ENCODE data around the gene PARD3.

PARD3 gene

GRCh38 chr10:34602478-34602877 is 212.6 kb downstream of the PARD3 start:
- DNase-seq: no peak

- no peak for DNase-seq
Measured at GRCh38 chr10:34601691-34602090, 213.4 kb downstream of the PARD3 start.

GRCh38 chr10:34599026-34599795 is 215.9 kb downstream of the PARD3 start:
- DNase-seq: no peak

GRCh38 chr10:34596351-34596750 is 218.7 kb downstream of the PARD3 start:
- DNase-seq: no peak

- DNase-seq: no peak
Measured at GRCh38 chr10:34593930-34594329, 221.2 kb downstream of the PARD3 start.

DNA sequence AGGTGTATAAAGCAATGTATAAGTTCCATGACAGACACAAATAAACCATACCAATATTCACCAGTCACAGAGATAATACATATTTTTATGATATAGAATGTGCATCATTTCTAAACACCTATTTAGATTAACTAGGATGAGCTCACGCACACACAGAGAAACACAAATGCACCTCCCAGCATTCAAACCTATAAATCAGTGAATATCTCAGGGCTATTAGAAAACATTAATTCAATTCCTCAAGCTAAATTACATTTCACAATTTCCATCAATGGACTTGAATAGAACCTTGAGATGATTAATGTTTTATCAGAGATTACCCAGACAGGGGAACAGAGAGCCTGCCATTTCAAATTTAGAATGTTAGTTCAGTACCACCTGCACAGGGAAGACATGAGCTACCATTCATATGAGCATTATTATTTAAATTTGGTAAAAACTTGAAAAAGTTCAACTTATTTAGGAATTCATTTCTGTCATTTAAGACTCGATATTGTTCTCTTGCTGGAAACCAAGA is 221.7 kb downstream of the PARD3 start:
- no peak for DNase-seq

- no peak for DNase-seq
Measured at GRCh38 chr10:34590793-34591192, 224.3 kb downstream of the PARD3 start.

- DNase-seq: no peak
Measured at GRCh38 chr10:34589275-34589674, 225.8 kb downstream of the PARD3 start.

DNA sequence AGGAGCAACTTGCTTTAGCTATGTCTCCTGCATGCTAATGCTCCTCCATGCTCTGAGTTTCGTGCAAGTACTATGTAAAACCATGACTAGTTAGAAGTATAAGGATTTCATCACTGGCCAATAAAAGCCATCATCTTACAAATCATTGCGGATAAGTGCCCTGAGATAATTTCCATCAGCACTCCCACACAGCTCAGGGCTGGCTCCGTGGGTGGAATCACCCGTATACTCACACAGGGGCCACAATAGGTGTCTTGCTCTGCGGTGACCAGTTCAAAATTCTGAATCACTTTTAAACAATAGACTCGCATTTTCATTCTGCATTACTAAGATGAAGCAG is 227.4 kb downstream of the PARD3 start:
- no peak for DNase-seq

DNA sequence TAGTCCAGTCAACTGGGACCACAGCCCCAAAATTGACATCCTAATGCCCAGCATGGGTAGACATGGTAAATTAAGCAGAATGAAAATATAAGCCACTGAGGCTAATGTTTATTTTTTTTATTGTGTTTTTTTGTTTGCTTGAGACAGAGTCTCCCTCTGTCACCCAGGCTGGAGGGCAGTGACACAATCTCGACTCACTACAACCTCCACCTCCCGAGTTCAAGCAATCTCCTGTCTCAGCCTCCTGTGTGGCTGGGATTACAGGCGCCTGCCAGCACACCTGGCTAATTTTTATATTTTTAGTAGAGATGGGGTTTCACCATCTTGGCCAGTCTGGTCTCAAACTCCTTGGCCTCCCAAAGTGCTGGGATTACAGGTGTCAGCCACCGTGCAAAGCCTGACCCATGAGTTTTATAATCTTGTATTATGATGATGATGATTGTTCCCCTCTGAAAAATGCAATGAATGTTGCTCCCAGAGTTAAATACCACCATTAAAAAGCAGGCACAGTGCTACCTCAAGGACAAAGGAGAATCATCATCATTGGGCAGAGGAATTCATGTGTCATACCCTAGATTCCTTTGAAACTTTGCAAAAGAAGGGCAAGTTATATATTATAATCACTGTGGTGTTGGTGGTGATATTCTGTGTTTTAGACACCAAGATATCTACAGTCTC is 228.0 kb downstream of the PARD3 start:
- DNase-seq: no peak

DNA sequence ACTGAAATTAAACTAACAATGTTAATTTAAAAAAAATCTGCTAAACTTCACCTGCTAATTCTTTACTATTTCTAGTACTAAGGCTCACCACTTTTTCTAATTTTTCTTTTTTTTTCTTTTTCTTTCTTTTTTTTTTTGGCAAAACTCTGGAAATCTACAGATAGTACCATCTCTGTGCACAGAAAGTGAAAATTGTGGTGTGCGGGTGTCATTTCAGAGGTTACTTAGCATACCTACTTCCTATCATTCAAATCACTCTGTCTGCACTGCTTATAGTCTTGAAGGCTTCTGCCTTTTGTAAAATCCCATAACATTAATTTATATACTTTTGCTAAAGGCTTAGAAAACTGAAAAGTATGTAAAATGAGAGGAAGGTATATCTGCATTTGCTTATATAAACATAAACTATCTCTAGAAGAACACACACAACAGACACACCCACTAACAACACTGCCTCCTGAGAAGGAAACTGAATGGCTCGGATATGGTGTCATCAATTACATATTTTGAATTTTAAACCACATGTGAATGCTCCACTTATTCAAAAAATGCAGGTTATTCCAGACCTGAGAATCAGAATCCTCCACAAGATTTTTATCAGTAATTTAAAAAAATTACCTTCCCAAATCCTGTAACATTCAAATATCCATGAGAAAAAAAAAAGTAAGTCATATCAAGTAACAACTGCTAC is 229.5 kb downstream of the PARD3 start:
- DNase-seq: no peak

DNA sequence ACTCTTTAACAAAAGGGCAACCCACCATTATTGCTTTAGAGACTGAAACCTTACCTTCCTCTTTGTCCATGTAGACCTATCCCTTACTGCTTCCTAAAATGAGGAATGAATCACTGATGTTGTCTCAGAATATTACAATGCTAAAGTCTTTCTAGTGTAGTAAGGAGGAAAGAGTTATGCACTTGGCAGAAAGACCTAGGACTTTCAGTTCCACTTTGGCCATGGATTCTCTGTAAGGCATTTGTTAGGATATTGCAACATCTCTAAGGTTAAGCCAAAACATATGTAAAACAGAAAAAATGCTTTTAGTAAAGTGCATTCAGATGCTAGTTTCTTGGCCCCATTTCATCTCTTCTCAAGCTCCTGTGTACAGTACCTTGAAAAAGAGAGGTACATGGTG is 230.9 kb downstream of the PARD3 start:
- DNase-seq: no peak

- no peak for DNase-seq
Measured at GRCh38 chr10:34581801-34582532, 233.1 kb downstream of the PARD3 start.

DNA sequence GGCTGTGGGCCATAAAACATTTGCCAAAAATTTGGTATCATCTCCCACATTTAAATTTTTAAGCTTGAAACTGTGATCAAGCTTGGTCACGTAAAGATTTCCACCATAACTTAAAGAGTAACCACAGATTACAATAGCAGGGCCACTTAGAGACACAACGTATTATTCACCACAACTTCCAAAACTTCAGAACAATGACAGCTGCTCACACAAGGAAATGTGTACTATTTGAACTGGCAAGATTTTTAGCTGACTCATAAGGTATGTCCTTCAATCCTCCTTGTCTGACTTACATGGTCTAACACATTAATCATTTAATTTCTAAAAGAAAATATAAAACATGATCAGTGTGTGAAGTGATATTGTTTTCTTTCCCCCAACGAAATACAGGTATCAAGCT is 234.5 kb downstream of the PARD3 start:
- no peak for DNase-seq

GRCh38 chr10:34580214-34580613 is 234.9 kb downstream of the PARD3 start:
- no peak for DNase-seq

DNA sequence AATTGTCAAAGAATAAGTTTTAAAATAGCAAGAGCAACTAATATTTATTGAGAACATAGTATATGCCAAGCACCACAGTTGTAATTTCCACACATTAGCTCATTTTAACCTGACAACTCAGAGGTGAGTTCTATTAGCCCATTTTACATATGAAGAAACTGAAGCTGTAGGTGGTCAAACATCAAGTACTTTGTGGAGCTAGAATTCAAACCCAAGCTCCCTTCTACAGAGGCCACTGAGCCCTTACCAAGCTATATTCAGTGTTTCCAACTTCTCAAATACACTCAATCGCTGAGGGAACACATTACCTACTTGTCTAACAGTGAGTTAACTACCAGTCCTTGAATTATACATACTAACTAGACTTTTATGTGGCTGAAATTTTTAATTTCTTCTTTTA is 236.6 kb downstream of the PARD3 start:
- DNase-seq: no peak

DNA sequence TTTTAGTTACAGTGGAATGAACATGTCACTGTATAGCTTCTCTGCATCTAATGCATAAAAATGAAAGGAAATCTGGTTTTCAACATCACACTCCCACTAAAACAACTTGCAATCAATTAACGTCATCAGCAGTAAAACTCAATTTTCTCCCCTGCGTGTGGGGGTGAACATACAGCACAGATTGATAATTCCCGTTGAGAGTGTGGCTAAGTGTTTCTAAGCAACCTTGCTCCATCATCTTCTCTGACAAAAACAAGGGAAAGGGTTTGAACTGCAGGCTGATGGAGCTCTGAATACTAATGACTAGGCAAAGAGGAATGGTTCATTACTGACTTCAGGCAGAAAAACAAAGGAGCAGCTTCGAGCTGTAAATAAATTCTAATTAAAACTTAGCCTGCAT is 238.3 kb downstream of the PARD3 start:
- DNase-seq: no peak

DNA sequence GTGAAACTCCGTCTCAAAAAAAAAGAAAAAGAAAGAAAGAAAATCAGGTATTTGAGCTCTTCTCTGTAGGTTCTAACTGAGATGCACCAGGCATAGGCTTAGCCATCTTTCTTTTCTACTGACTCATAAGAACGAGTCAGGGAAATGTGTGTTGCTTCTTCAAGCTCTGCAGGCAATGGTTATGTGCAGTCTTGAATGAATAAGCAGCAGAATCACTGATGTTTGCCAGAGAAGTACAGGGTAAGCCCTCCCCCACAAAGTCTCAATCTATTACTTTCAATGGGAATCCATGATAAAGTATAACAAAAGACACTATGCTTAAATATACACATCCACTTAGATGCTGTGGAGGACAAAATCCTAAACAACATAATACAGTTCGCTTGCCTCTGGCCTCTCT is 239.2 kb downstream of the PARD3 start:
- DNase-seq: no peak

DNA sequence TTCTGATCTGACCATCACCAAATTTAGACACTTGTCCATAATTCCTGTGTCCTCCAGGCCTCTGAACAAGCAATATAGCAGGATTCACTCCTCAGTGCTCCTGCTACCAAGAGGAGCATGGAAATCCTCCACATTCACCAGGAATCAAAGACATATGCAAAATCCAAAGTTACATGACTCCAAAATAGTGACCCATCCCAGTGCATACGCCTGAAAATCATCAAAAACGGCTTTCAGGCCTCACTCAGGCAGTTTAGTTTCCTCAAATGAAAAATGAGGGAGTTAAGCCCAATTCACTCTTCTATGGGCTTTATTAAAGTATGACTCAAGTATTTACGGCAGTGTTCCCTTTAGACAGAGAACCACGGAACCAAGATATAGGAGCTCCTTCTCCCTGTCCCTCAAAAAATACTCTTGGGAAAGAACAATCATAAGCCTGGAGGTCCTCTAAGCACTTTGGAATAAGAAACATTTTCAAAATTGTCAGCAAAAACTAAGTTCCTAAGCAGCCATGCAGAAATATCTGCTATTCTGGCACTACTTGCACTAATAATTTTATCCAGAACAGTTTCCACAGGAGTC is 240.7 kb downstream of the PARD3 start:
- no peak for DNase-seq

- DNase-seq: no peak
Measured at GRCh38 chr10:34570887-34571286, 244.2 kb downstream of the PARD3 start.

DNA sequence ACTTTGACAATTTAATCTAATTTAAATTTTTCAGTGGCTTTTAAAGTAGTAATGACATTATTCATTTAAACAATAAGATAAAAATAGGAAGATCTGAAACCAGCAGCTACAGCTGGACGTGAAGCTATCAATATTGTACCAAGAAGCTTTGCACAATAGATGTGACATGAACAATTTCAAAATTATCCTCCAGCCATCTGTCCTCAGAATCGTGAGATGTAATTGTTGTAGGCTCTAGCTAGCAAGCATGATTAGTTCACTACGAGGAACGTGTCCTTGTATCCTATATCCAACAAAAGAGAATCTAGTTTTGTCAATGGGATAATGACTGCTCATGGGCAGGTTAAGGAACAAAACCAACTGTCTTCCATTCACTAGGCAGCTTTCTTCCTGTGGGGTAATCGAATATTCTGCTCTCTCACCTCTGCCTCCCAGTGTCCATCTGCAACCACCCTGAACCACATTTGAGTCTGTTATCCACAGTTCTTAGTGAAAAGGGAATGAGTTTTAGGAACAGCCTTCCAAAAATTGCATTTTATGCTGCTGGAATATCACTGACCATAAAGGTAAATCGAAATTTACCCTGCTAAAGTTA is 247.3 kb downstream of the PARD3 start:
- DNase-seq: no peak

DNA sequence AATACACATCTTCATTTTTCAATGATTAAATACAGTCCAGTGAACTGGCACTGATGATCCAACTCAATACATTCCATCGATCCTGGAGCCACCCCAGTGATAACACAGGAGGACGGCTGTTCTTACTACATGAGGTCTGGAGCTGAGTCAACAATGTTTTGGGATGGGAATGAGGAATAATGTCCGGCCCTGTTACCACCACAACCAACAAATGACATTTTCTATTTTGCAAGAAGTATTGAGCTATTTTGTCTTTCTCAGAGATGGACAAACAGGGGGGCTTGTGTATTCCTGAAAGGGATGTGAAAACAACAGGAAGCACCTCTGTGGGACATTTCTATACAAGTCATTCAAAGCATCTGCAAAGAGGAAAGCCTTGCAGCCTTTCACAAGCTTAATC is 249.2 kb downstream of the PARD3 start:
- DNase-seq: no peak
